GM21786 (cell line): ENCODE results near the gene SLC35G1.

Experiments
- ATAC-seq: cut with Tn5 transposase; IDR thresholded peaks from one replicate; pipeline ENCODE4 v1.9.1; 2021; ENCODE audit not compliant: unreplicated experiment

The SLC35G1 gene

DNA sequence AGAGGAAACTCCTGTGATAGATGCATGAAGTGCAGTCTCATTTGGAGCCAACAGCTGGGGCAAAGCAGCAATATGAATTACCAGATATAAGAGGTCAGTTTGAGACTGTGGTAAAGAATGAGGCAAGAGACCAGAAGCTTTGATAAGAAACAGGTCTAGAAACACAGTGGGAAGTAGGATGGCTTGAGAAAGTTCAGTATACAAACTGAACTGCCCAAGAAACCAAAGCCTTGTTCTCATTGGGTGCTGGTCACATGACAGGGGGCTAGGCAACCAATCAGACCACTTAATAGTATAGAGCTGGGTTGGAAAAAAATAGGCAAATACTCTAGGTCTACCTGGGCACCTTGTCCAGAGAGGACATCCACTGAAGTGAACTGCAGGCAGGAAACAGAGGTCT, 53.7 kb downstream of the SLC35G1 start:
- ATAC-seq = no peak

DNA sequence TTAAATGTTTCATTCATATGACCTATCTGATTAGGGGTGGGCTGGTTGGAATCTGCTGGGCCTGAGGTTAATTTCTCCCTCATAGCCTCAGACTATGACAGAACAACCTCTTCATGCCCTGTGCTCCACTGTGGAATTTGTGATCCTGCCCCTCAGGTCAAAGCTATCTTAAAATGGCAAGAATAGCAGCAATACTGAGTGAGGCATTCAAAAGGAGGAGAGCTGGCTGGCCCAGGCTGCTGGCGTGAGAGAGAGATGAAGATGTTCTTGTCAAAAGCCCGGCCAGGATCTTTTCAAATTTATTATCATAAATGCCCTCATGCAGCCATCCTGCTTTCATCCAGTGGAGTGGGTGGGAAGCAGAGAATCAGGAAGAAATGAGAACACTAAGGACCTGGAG, 58.1 kb downstream of the SLC35G1 start:
- no peak for ATAC-seq
